ENCODE measurements around the gene MBD5. TPM values are rescaled to one million over a fixed set of nuclear protein-coding genes. Genes with fewer than 3 reads are reported as not detected.
"Not testable (repeated sequence)": the region's sequence is repeated elsewhere in the genome, so short reads cannot be mapped to it uniquely, and the experiment has no call there.

The MBD5 gene
- total RNA-seq, 2 donors from 2014 or later: 38.2 to 44.7 TPM

GRCh38 chr2:147999126-147999525, 21.8 kb upstream of the MBD5 start:
- no peaks in the 10 kb centered on the region for H3K36me3 ChIP-seq
- H3K4me1 ChIP-seq (replicated peaks): no peaks in the 10 kb centered on the region
- H3K27me3 ChIP-seq (replicated peaks; ENCODE audit: insufficient read depth): no peaks in the 10 kb centered on the region
- H3K27ac ChIP-seq: no peak overlapping the region
- DNase-seq (ENCODE audit: low spot score): no peak
- H3K9me3 ChIP-seq: no peaks in the 10 kb centered on the region
- intact Hi-C loops (cut with DNase I): no loop called here
- TF ChIP-seq POLR2AphosphoS5 (IDR thresholded peaks at IDR 0.05): no peak
- H3K4me3 ChIP-seq: no peak overlapping the region
- 70% methylated on average over 2 of the region's 2 CpGs for WGBS

- TF ChIP-seq CTCF (IDR thresholded peaks at IDR 0.05) (no peak), POLR2AphosphoS5 (IDR thresholded peaks at IDR 0.05) (no peak), POLR2A (IDR thresholded peaks at IDR 0.05) (no peak)
- Histone ChIP-seq H3K4me3 (no peak overlapping the region), H3K27me3 (replicated peaks; ENCODE audit: insufficient read depth) (no peaks in the 10 kb centered on the region), H3K27ac (no peak overlapping the region), H3K9me3 (no peaks in the 10 kb centered on the region), H3K36me3 (no peaks in the 10 kb centered on the region), H3K4me1 (replicated peaks) (no peaks in the 10 kb centered on the region)
- intact Hi-C loops (cut with DNase I): no loop called here
- DNase-seq (ENCODE audit: low spot score): no peak
- 91% methylated on average over 1 of the region's 1 CpG for WGBS
These were observed 20.8 kb upstream of the MBD5 start for GRCh38 chr2:148000095-148000494.

GRCh38 chr2:148002420-148002819, 18.5 kb upstream of the MBD5 start:
- H3K4me3 ChIP-seq; intact Hi-C loops (cut with DNase I); H3K27me3 ChIP-seq (replicated peaks; ENCODE audit: insufficient read depth); H3K4me1 ChIP-seq (replicated peaks); H3K27ac ChIP-seq; H3K9me3 ChIP-seq; H3K36me3 ChIP-seq; DNase-seq (ENCODE audit: low spot score): not testable (repeated sequence)

- Histone ChIP-seq H3K4me3 (no peak overlapping the region), H3K27ac (no peak overlapping the region), H3K36me3 (no peaks in the 10 kb centered on the region), H3K9me3 (no peaks in the 10 kb centered on the region), H3K27me3 (replicated peaks; ENCODE audit: insufficient read depth) (no peaks in the 10 kb centered on the region), H3K4me1 (replicated peaks) (no peaks in the 10 kb centered on the region)
- intact Hi-C loops (cut with DNase I): no loop called here
- WGBS: 85% methylated on average over 6 of the region's 6 CpGs
- no peak for TF ChIP-seq POLR2AphosphoS5 (IDR thresholded peaks at IDR 0.05)
- TF ChIP-seq POLR2A (IDR thresholded peaks at IDR 0.05): no peak
- TF ChIP-seq CTCF (IDR thresholded peaks at IDR 0.05): no peak
- DNase-seq (ENCODE audit: low spot score): no peak
These were observed 14.5 kb upstream of the MBD5 start for GRCh38 chr2:148006249-148007007.

GRCh38 chr2:148007219-148007900, 13.5 kb upstream of the MBD5 start:
- Histone ChIP-seq H3K27me3 (replicated peaks; ENCODE audit: insufficient read depth) (no peaks in the 10 kb centered on the region), H3K36me3 (no peaks in the 10 kb centered on the region), H3K27ac (no peak overlapping the region), H3K4me3 (no peak overlapping the region), H3K4me1 (replicated peaks) (no peaks in the 10 kb centered on the region), H3K9me3 (no peaks in the 10 kb centered on the region)
- intact Hi-C loops (cut with DNase I): no loop called here
- TF ChIP-seq POLR2A (IDR thresholded peaks at IDR 0.05) (no peak), CTCF (IDR thresholded peaks at IDR 0.05) (no peak), POLR2AphosphoS5 (IDR thresholded peaks at IDR 0.05) (no peak)
- WGBS: 98% methylated on average over 5 of the region's 5 CpGs
- DNase-seq (ENCODE audit: low spot score): no peak

- H3K27ac ChIP-seq; H3K9me3 ChIP-seq; intact Hi-C loops (cut with DNase I); H3K4me1 ChIP-seq (replicated peaks); H3K36me3 ChIP-seq; H3K4me3 ChIP-seq; H3K27me3 ChIP-seq (replicated peaks; ENCODE audit: insufficient read depth); DNase-seq (ENCODE audit: low spot score): not testable (repeated sequence)
- WGBS: 97% methylated on average over 7 of the region's 7 CpGs
These were observed 12.5 kb upstream of the MBD5 start for GRCh38 chr2:148008411-148008810.

Data from prostate gland (tissue), 2 donors.